Lung (tissue), 12 donors: ENCODE measurements around the gene KLRD1. TPM values are rescaled to one million over a fixed set of nuclear protein-coding genes. Genes with fewer than 3 reads are reported as not detected.

ENCODE experiments used
- ATAC-seq: fragments of 200-7000 bp; cut with Tn5 transposase; one replicate; pipeline ENCODE4 v1.9.1; 2020; ENCODE audit warnings: moderate number of reproducible peaks; ENCODE audit not compliant: insufficient read depth, low FRiP score
- DNase-seq, 3 donors: peaks; one replicate each; pipeline ENCODE4 v3.0.0-alpha.2; 2013 to 2017
- H3K27ac ChIP-seq, 2 donors: one replicate each; pipeline ENCODE4 v1.5.1; 2013; ENCODE audit warnings: mild to moderate bottlenecking in 2 of 2, moderate library complexity in 2 of 2, control low read depth in 1 of 2, inconsistent platforms in 1 of 2, low read depth in 1 of 2, low read length in 1 of 2
- H3K27me3 ChIP-seq, 3 donors: one replicate each; pipeline ENCODE4 v1.5.1; 2013; ENCODE audit warnings: low read length in 2 of 3; ENCODE audit not compliant: control insufficient read depth in 3 of 3, insufficient read depth in 3 of 3
- H3K36me3 ChIP-seq, 4 donors: one replicate each; pipeline ENCODE4 v1.5.1; 2013; ENCODE audit warnings: low read length in 4 of 4, mild to moderate bottlenecking in 1 of 4, moderate library complexity in 1 of 4; ENCODE audit not compliant: control insufficient read depth in 4 of 4, insufficient read depth in 4 of 4
- H3K4me1 ChIP-seq, 5 donors: one replicate each; pipeline ENCODE4 v1.5.1; 2013; ENCODE audit warnings: low read length in 5 of 5, mild to moderate bottlenecking in 2 of 5, moderate library complexity in 1 of 5; ENCODE audit not compliant: control insufficient read depth in 5 of 5, insufficient read depth in 5 of 5
- H3K4me3 ChIP-seq: one replicate; pipeline ENCODE4 v1.5.1; 2013; ENCODE audit warnings: mild to moderate bottlenecking, control low read depth, moderate library complexity
- H3K9ac ChIP-seq, 2 donors: one replicate each; pipeline ENCODE4 v1.5.1; 2013; ENCODE audit warnings: low read length in 2 of 2, control low read depth in 1 of 2; ENCODE audit not compliant: insufficient read depth in 1 of 2
- H3K9me3 ChIP-seq, 4 donors: one replicate each; pipeline ENCODE4 v1.5.1; 2013; ENCODE audit warnings: low read length in 3 of 4, mild to moderate bottlenecking in 1 of 4, moderate library complexity in 1 of 4; ENCODE audit not compliant: control insufficient read depth in 4 of 4, insufficient read depth in 3 of 4
- WGBS, 2 donors: extraction: QIAGEN DNeasy Blood & Tissue Kit; methylation state at CpG; one replicate each; pipeline ENCODE4 v1.1.7; 2013; 5-methylcytosine and 5-hydroxymethylcytosine counted together
- polyA plus RNA-seq, 2 donors: library from polyadenylated mRNA; stranded (reverse); fragments of 200-250 nt; gene quantifications; one replicate each; pipeline ENCODE4 v1.2.1, GENCODE V29; 2013
- total RNA-seq, 2 donors: library from RNA; depleted of rRNA in 1 of 2; stranded (reverse); fragments of >200 nt in 1 of 2; gene quantifications; one replicate each; pipeline ENCODE4 v1.2.1, GENCODE V29; 2014 to 2021
- TF ChIP-seq, protein P1 (sequence below): IDR thresholded peaks from 2 replicates; pipeline ENCODE4 v1.5.1; 2012; ENCODE audit warnings: mild to moderate bottlenecking; ENCODE audit errors: control extremely low read depth, extremely low read depth
- donor health status: control.
- donor health status: control.
- donor health status: Bipolar disorder and iron deficiency.
- donor health status: healthy.
- donor health status: DM: yes; HTN: yes; CAD: no.

Gene KLRD1
- total and polyA plus RNA-seq, 4 donors: 1.1 to 5.2 (median 3.7) TPM

DNA sequence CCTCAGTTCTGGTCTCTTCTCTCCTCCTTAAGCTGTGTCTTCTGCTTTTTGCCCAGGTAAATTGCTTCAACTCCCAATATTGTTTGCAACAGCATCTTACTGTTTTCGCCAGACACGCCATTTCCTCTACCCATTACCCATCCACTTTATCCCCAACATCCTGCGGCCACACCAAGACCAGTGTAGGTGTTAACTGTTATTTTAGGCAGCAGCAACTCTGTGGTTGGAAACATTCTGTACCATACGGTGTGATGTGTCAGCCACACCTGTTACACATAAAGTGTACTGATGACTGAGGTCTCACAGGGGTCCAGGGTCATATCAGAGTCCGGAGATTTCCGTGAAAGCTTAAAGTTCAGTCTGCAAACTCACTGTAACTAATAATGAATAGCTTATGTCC, 21.8 kb upstream of the KLRD1 start:
- no peak for DNase-seq
- no peaks in the 10 kb centered on the region for H3K27me3 ChIP-seq
- H3K4me3 ChIP-seq: no peak overlapping the region
- H3K4me1 ChIP-seq: no peaks in the 10 kb centered on the region
- no peaks in the 10 kb centered on the region for H3K9me3 ChIP-seq
- WGBS, 2 donors: 65 to 73% methylated on average over 6 of the region's 6 CpGs
- TF ChIP-seq, protein P1, sequence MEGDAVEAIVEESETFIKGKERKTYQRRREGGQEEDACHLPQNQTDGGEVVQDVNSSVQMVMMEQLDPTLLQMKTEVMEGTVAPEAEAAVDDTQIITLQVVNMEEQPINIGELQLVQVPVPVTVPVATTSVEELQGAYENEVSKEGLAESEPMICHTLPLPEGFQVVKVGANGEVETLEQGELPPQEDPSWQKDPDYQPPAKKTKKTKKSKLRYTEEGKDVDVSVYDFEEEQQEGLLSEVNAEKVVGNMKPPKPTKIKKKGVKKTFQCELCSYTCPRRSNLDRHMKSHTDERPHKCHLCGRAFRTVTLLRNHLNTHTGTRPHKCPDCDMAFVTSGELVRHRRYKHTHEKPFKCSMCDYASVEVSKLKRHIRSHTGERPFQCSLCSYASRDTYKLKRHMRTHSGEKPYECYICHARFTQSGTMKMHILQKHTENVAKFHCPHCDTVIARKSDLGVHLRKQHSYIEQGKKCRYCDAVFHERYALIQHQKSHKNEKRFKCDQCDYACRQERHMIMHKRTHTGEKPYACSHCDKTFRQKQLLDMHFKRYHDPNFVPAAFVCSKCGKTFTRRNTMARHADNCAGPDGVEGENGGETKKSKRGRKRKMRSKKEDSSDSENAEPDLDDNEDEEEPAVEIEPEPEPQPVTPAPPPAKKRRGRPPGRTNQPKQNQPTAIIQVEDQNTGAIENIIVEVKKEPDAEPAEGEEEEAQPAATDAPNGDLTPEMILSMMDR: no peak
- H3K36me3 ChIP-seq: peaks cover 0 to 3% (median 0%) of the 10 kb centered on the region in 4 donors
- ATAC-seq: no peak
- no peak overlapping the region for H3K9ac ChIP-seq
- H3K27ac ChIP-seq: no peak overlapping the region

GRCh38 chr12:10289005-10289754, 18.5 kb upstream of the KLRD1 start:
- no peaks in the 10 kb centered on the region for H3K9me3 ChIP-seq
- no peaks in the 10 kb centered on the region for H3K36me3 ChIP-seq
- H3K4me1 ChIP-seq: no peaks in the 10 kb centered on the region
- TF ChIP-seq, protein P1: no peak
- no peak overlapping the region for H3K27ac ChIP-seq
- ATAC-seq (no peak), DNase-seq (no peak)
- H3K4me3 ChIP-seq: no peak overlapping the region
- no peak overlapping the region for H3K9ac ChIP-seq
- no peaks in the 10 kb centered on the region for H3K27me3 ChIP-seq
- 79 to 90% methylated on average over 6 of the region's 6 CpGs for WGBS, 2 donors

DNA sequence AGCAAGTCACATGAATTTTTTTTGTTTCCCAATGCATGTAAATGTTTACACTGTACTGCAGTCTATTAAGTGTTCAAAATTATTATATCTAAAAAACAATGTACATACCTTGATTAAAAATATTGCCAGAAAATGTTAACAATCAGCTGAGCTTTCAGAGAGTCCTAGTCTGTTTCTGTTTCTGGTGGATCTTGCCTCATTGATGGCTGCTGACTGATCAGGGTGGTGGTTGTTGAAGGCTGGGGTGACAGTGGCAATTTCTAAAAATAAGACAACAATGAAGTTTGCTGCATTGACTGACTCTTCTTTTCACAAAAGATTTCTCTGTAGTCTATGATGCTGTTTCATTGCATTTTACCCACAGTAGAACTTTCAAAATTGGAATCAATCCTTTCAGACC, 16.6 kb upstream of the KLRD1 start:
- TF ChIP-seq, protein P1: no peak

DNA sequence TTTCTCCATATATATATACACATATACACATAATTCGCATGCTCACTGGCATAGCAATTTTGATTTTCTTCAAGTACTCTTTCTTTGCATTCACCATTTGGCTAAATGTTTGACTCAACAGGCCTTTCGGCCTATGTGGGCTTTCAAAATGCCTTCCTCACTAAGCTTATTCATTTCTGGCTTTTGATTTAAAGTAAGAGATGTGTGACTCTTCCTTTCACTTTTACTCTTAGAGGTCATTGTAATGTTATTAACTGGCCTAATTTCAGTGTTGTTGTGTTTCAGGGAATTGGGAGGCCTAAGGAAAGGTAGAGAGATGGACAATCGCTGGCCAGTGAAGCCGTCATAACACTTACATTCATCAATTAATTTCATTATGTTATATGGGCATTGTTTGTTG, 14.5 kb upstream of the KLRD1 start:
- TF ChIP-seq, protein P1: no peak
- no peak overlapping the region for H3K9ac ChIP-seq
- no peaks in the 10 kb centered on the region for H3K9me3 ChIP-seq
- no peaks in the 10 kb centered on the region for H3K36me3 ChIP-seq
- no peaks in the 10 kb centered on the region for H3K27me3 ChIP-seq
- no peak overlapping the region for H3K4me3 ChIP-seq
- ATAC-seq: no peak
- DNase-seq: no peak
- H3K27ac ChIP-seq: no peak overlapping the region
- H3K4me1 ChIP-seq: no peaks in the 10 kb centered on the region
- 81 to 90% methylated on average over 4 of the region's 4 CpGs for WGBS, 2 donors

More for the DNA sequence above, 16.6 kb upstream of the KLRD1 start:
- Histone ChIP-seq H3K4me1 (no peaks in the 10 kb centered on the region), H3K4me3 (no peak overlapping the region), H3K27ac (no peak overlapping the region), H3K9me3 (no peaks in the 10 kb centered on the region), H3K9ac (no peak overlapping the region), H3K36me3 (no peaks in the 10 kb centered on the region), H3K27me3 (no peaks in the 10 kb centered on the region)
- no peak for DNase-seq
- no peak for ATAC-seq
